HepG2 (cell line): ENCODE data around the gene DUS2. TPM values are rescaled to one million over a fixed set of nuclear protein-coding genes. Genes with fewer than 3 reads are reported as not detected.

Source experiments
- AHR ChIP-seq: IDR thresholded peaks from 2 replicates; pipeline ENCODE4 v1.6.1; 2018; ENCODE audit warnings: missing genetic modification reagents, missing compliant biosample characterization
- BRD4 ChIP-seq: sonication (generic); formaldehyde crosslinking; IDR thresholded peaks from 2 replicates; pipeline ENCODE4 v1.4.0; 2020; ENCODE audit warnings: missing genetic modification reagents
- CCDC6 ChIP-seq: sonication (generic); formaldehyde crosslinking; IDR thresholded peaks from 2 replicates; pipeline ENCODE4 v1.8.1; 2022; ENCODE audit warnings: mild to moderate bottlenecking, missing genetic modification reagents, moderate library complexity
- FOXJ3 ChIP-seq: sonication (generic); formaldehyde crosslinking; IDR thresholded peaks from 2 replicates; pipeline ENCODE4 v1.4.0; 2020; ENCODE audit warnings: missing genetic modification reagents, mild to moderate bottlenecking, borderline replicate concordance
- GFI1 ChIP-seq: sonication (generic); formaldehyde crosslinking; IDR thresholded peaks from 2 replicates; pipeline ENCODE4 v1.5.0; 2020; ENCODE audit warnings: missing genetic modification reagents, mild to moderate bottlenecking, borderline replicate concordance
- HDAC1 ChIP-seq: sonication (generic); formaldehyde crosslinking; IDR thresholded peaks from 2 replicates; pipeline ENCODE4 v1.5.1; 2020; ENCODE audit warnings: mild to moderate bottlenecking, missing genetic modification reagents
- PAX8 ChIP-seq: sonication (generic); formaldehyde crosslinking; IDR thresholded peaks from 2 replicates; pipeline ENCODE4 v1.8.0; 2022; ENCODE audit warnings: mild to moderate bottlenecking, missing genetic modification reagents, borderline replicate concordance
- SIN3B ChIP-seq: fragments of 150-350 bp; IDR thresholded peaks from 2 replicates; pipeline ENCODE4 v1.6.1; 2014; ENCODE audit warnings: low read length
- SP140L ChIP-seq: sonication (generic); formaldehyde crosslinking; IDR thresholded peaks from 2 replicates; pipeline ENCODE4 v1.4.0; 2020; ENCODE audit warnings: missing genetic modification reagents, borderline replicate concordance
- SUZ12 ChIP-seq: fragments of 150-350 bp; IDR thresholded peaks from 2 replicates; pipeline ENCODE4 v1.6.1; 2014; ENCODE audit warnings: low read depth, low read length
- YY1 ChIP-seq: IDR thresholded peaks from 2 replicates; pipeline ENCODE4 v1.6.1; 2011; ENCODE audit warnings: low read length, low read depth, moderate library complexity, mild to moderate bottlenecking; ENCODE audit not compliant: insufficient read depth, insufficient replicate concordance
- polyA plus RNA-seq, 8 experiments: library from polyadenylated mRNA; depleted of rRNA in 3 of 8; stranded (reverse) in 7 of 8; unstranded in 1 of 8; fragments of >200 nt; fragmentation: Illumina TruSeq in 4 of 8; extraction: Trizol in 4 of 8; gene quantifications; 2 replicates each; pipeline versions ENCODE4 v1.2.1 to v1.2.3, GENCODE V29; 2011 to 2016; ENCODE audit warnings: low read depth in 4 of 8, missing spikeins in 1 of 8, mixed read lengths in 1 of 8; ENCODE audit not compliant: insufficient read depth in 1 of 8
- total RNA-seq, 5 experiments: library from RNA; depleted of rRNA; stranded (reverse); fragments of >200 nt; fragmentation: Illumina TruSeq; extraction: Trizol; gene quantifications; 2 replicates each; pipeline ENCODE4 v1.2.3, GENCODE V29; 2016; ENCODE audit warnings: low read depth in 1 of 5
- TF ChIP-seq, protein P1 (sequence below): sonication (generic); formaldehyde crosslinking; IDR thresholded peaks from 2 replicates; pipeline ENCODE4 v1.4.0; 2020; ENCODE audit warnings: missing genetic modification reagents, borderline replicate concordance
- TF ChIP-seq, protein P2 (sequence below): sonication (generic); formaldehyde crosslinking; IDR thresholded peaks from 2 replicates; pipeline ENCODE4 v1.5.0; 2020; ENCODE audit warnings: mild to moderate bottlenecking, missing genetic modification reagents, borderline replicate concordance
- TF ChIP-seq, protein P3 (sequence below): sonication (generic); formaldehyde crosslinking; IDR thresholded peaks from 2 replicates; pipeline ENCODE4 v1.5.1; 2020; ENCODE audit warnings: missing genetic modification reagents, mild to moderate bottlenecking, borderline replicate concordance
- TF ChIP-seq, protein P4 (sequence below): sonication (generic); formaldehyde crosslinking; IDR thresholded peaks from one replicate; pipeline ENCODE4 v1.5.1; 2020; ENCODE audit warnings: mild to moderate bottlenecking, missing genetic modification reagents; ENCODE audit errors: not compliant biosample characterization

The DUS2 gene
- total and polyA plus RNA-seq, 2 of the 13 experiments (the other 11 are each of a cell fraction or from before 2014, with no cell fraction given) = 17.8 to 25.1 TPM

DNA sequence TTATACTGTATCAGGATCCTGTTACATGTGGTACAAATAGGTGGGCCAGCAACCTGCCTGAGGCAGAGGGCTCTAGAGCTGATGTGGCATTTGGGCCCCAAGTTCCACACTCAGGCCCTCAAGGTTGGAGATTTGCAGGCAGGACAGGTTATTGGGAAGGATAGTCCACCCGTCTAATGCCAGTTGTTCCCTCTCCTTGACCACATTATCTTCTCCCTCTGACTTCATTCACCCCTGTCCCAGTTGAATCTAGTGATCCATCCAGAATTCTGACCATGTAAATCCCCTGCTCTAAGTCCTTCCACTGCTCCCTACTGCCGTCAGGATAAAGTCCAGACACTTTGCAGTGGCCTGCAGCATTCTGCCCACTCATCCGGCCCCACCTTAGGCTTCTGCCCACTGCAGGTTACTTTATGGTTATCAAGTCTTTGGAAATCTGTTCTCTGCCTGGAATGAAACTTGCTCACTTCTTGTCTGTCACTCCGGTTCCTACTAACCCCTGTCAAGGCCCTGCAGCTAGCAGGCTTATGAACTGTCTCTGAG is 60.2 kb downstream of the DUS2 start (continued):
- peak; percentile 72; the same call in 1 of the 2 replicates for TF ChIP-seq CCDC6 (CRISPR knock-in tag)
- no peak for TF ChIP-seq HDAC1 (CRISPR knock-in tag)
- TF ChIP-seq FOXJ3 (CRISPR knock-in tag) = no peak
- TF ChIP-seq, protein P1, sequence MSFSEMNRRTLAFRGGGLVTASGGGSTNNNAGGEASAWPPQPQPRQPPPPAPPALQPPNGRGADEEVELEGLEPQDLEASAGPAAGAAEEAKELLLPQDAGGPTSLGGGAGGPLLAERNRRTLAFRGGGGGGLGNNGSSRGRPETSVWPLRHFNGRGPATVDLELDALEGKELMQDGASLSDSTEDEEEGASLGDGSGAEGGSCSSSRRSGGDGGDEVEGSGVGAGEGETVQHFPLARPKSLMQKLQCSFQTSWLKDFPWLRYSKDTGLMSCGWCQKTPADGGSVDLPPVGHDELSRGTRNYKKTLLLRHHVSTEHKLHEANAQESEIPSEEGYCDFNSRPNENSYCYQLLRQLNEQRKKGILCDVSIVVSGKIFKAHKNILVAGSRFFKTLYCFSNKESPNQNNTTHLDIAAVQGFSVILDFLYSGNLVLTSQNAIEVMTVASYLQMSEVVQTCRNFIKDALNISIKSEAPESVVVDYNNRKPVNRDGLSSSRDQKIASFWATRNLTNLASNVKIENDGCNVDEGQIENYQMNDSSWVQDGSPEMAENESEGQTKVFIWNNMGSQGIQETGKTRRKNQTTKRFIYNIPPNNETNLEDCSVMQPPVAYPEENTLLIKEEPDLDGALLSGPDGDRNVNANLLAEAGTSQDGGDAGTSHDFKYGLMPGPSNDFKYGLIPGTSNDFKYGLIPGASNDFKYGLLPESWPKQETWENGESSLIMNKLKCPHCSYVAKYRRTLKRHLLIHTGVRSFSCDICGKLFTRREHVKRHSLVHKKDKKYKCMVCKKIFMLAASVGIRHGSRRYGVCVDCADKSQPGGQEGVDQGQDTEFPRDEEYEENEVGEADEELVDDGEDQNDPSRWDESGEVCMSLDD (CRISPR knock-in tag) = no peak
- TF ChIP-seq, protein P2, sequence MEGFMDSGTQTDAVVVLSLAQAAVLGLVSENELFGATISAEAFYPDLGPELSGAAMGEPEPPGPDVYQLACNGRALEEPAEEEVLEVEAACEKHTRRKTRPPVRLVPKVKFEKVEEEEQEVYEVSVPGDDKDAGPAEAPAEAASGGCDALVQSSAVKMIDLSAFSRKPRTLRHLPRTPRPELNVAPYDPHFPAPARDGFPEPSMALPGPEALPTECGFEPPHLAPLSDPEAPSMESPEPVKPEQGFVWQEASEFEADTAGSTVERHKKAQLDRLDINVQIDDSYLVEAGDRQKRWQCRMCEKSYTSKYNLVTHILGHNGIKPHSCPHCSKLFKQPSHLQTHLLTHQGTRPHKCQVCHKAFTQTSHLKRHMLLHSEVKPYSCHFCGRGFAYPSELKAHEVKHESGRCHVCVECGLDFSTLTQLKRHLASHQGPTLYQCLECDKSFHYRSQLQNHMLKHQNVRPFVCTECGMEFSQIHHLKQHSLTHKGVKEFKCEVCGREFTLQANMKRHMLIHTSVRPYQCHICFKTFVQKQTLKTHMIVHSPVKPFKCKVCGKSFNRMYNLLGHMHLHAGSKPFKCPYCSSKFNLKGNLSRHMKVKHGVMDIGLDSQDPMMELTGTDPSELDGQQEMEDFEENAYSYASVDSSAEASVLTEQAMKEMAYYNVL (CRISPR knock-in tag) = 0 out of 2 replicates have a peak, but pooled peaks have one; percentile 10
- TF ChIP-seq GFI1 (CRISPR knock-in tag) = no peak
- no peak for TF ChIP-seq SIN3B
- TF ChIP-seq, protein P3, sequence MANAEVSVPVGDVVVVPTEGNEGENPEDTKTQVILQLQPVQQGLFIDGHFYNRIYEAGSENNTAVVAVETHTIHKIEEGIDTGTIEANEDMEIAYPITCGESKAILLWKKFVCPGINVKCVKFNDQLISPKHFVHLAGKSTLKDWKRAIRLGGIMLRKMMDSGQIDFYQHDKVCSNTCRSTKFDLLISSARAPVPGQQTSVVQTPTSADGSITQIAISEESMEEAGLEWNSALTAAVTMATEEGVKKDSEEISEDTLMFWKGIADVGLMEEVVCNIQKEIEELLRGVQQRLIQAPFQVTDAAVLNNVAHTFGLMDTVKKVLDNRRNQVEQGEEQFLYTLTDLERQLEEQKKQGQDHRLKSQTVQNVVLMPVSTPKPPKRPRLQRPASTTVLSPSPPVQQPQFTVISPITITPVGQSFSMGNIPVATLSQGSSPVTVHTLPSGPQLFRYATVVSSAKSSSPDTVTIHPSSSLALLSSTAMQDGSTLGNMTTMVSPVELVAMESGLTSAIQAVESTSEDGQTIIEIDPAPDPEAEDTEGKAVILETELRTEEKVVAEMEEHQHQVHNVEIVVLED (CRISPR knock-in tag) = no peak
- no peak for TF ChIP-seq SUZ12
- no peak for TF ChIP-seq SP140L (CRISPR knock-in tag)
- TF ChIP-seq BRD4 (CRISPR knock-in tag) = no peak
- no peak for TF ChIP-seq AHR (CRISPR knock-in tag)
- no peak for TF ChIP-seq PAX8
- no peak for TF ChIP-seq YY1
- TF ChIP-seq, protein P4, sequence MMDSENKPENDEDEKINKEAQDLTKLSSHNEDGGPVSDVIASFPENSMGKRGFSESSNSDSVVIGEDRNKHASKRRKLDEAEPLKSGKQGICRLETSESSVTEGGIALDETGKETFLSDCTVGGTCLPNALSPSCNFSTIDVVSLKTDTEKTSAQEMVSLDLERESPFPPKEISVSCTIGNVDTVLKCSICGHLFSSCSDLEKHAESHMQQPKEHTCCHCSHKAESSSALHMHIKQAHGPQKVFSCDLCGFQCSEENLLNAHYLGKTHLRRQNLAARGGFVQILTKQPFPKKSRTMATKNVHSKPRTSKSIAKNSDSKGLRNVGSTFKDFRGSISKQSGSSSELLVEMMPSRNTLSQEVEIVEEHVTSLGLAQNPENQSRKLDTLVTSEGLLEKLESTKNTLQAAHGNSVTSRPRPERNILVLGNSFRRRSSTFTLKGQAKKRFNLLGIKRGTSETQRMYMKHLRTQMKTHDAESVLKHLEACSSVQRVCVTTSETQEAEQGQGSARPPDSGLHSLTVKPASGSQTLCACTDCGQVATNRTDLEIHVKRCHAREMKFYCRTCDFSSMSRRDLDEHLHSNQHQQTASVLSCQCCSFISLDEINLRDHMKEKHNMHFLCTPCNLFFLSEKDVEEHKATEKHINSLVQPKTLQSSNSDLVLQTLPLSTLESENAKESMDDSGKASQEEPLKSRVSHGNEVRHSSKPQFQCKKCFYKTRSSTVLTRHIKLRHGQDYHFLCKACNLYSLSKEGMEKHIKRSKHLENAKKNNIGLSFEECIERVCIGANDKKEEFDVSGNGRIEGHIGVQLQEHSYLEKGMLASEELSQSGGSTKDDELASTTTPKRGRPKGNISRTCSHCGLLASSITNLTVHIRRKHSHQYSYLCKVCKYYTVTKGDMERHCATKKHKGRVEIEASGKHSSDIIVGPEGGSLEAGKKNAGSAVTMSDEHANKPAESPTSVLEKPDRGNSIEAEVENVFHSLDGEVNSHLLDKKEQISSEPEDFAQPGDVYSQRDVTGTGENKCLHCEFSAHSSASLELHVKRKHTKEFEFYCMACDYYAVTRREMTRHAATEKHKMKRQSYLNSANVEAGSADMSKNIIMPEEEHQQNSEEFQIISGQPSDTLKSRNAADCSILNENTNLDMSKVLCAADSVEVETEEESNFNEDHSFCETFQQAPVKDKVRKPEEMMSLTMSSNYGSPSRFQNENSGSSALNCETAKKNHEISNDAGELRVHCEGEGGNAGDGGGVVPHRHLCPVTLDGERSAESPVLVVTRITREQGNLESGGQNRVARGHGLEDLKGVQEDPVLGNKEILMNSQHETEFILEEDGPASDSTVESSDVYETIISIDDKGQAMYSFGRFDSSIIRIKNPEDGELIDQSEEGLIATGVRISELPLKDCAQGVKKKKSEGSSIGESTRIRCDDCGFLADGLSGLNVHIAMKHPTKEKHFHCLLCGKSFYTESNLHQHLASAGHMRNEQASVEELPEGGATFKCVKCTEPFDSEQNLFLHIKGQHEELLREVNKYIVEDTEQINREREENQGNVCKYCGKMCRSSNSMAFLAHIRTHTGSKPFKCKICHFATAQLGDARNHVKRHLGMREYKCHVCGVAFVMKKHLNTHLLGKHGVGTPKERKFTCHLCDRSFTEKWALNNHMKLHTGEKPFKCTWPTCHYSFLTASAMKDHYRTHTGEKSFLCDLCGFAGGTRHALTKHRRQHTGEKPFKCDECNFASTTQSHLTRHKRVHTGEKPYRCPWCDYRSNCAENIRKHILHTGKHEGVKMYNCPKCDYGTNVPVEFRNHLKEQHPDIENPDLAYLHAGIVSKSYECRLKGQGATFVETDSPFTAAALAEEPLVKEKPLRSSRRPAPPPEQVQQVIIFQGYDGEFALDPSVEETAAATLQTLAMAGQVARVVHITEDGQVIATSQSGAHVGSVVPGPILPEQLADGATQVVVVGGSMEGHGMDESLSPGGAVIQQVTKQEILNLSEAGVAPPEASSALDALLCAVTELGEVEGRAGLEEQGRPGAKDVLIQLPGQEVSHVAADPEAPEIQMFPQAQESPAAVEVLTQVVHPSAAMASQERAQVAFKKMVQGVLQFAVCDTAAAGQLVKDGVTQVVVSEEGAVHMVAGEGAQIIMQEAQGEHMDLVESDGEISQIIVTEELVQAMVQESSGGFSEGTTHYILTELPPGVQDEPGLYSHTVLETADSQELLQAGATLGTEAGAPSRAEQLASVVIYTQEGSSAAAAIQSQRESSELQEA = no peak
